Measurements from ENCODE around the gene MEIS2.

- no peak for TF ChIP-seq CTCF (IDR thresholded peaks at IDR 0.05)
- no peak for TF ChIP-seq EP300 (IDR thresholded peaks at IDR 0.05)
- TF ChIP-seq POLR2AphosphoS5 (IDR thresholded peaks at IDR 0.05) = no peak
Measured at GRCh38 chr15:37077623-37078351, 22.6 kb downstream of the MEIS2 start.

Data from stomach (tissue), 4 donors.